ENCODE results near the gene GRIN2C.

GRCh38 chr17:74864297-74864865 lies 4.7 kb upstream of the GRIN2C start:
- TF ChIP-seq ZNF112 (tag by site-specific recombination; IDR thresholded peaks at IDR 0.05), result no peak
- no peak for TF ChIP-seq IKZF3 (tag by site-specific recombination; IDR thresholded peaks at IDR 0.05)
- no peak for TF ChIP-seq CTCF (tag by site-specific recombination; IDR thresholded peaks at IDR 0.05)
- TF ChIP-seq, protein P1, sequence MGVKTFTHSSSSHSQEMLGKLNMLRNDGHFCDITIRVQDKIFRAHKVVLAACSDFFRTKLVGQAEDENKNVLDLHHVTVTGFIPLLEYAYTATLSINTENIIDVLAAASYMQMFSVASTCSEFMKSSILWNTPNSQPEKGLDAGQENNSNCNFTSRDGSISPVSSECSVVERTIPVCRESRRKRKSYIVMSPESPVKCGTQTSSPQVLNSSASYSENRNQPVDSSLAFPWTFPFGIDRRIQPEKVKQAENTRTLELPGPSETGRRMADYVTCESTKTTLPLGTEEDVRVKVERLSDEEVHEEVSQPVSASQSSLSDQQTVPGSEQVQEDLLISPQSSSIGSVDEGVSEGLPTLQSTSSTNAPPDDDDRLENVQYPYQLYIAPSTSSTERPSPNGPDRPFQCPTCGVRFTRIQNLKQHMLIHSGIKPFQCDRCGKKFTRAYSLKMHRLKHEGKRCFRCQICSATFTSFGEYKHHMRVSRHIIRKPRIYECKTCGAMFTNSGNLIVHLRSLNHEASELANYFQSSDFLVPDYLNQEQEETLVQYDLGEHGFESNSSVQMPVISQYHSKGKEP (tag by site-specific recombination; IDR thresholded peaks at IDR 0.05), result no peak
- TF ChIP-seq ZNF768 (tag by site-specific recombination; IDR thresholded peaks at IDR 0.05), result no peak
- TF ChIP-seq ZBTB11 (tag by site-specific recombination; conservative IDR thresholded peaks at IDR 0.05; ENCODE audit: low read depth), result no peak
- no peak for TF ChIP-seq TCF7L2 (IDR thresholded peaks at IDR 0.05; ENCODE audit: borderline replicate concordance, low read depth, low read length)
- TF ChIP-seq ZNF184 (tag by site-specific recombination; IDR thresholded peaks at IDR 0.05), result no peak
- TF ChIP-seq ZNF155 (tag by site-specific recombination; IDR thresholded peaks at IDR 0.05), result no peak
- TF ChIP-seq, protein P2, sequence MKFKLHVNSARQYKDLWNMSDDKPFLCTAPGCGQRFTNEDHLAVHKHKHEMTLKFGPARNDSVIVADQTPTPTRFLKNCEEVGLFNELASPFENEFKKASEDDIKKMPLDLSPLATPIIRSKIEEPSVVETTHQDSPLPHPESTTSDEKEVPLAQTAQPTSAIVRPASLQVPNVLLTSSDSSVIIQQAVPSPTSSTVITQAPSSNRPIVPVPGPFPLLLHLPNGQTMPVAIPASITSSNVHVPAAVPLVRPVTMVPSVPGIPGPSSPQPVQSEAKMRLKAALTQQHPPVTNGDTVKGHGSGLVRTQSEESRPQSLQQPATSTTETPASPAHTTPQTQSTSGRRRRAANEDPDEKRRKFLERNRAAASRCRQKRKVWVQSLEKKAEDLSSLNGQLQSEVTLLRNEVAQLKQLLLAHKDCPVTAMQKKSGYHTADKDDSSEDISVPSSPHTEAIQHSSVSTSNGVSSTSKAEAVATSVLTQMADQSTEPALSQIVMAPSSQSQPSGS (tag by site-specific recombination; IDR thresholded peaks at IDR 0.05; ENCODE audit: low read depth), result no peak
- TF ChIP-seq GLI4 (tag by site-specific recombination; IDR thresholded peaks at IDR 0.05), result no peak

Measured in HEK293 (cell line).